H9 (cell line): ENCODE results near the gene SRBD1. TPM values are rescaled to one million over a fixed set of nuclear protein-coding genes. Genes with fewer than 3 reads are reported as not detected.

ENCODE experiments used
- DNase-seq: peaks from one replicate; pipeline ENCODE4 v3.0.0-alpha.2; 2017
- H2AFZ ChIP-seq: one replicate; pipeline ENCODE4 v1.6.1; 2013; ENCODE audit warnings: mild to moderate bottlenecking, low read length, control low read depth, moderate library complexity
- H2AK5ac ChIP-seq: 2 replicates; pipeline ENCODE4 v1.6.1; 2013; ENCODE audit warnings: low read length, control low read depth, mixed read lengths; ENCODE audit not compliant: insufficient read length
- H2BK120ac ChIP-seq: one replicate; pipeline ENCODE4 v1.6.1; 2013; ENCODE audit warnings: low read depth, mild to moderate bottlenecking, low read length, control low read depth, inconsistent platforms; ENCODE audit not compliant: poor library complexity, severe bottlenecking
- H2BK12ac ChIP-seq: 2 replicates; pipeline ENCODE4 v1.6.1; 2013; ENCODE audit warnings: low read length, control low read depth, mixed read lengths, low read depth; ENCODE audit not compliant: insufficient read length
- H2BK15ac ChIP-seq: 2 replicates; pipeline ENCODE4 v1.6.1; 2013; ENCODE audit warnings: low read depth, low read length, control low read depth
- H2BK20ac ChIP-seq: one replicate; pipeline ENCODE4 v1.6.1; 2013; ENCODE audit warnings: low read depth, mild to moderate bottlenecking, low read length, control low read depth, inconsistent platforms; ENCODE audit not compliant: poor library complexity, severe bottlenecking
- H2BK5ac ChIP-seq: 2 replicates; pipeline ENCODE4 v1.6.1; 2013; ENCODE audit warnings: low read length, control low read depth, mixed read lengths; ENCODE audit not compliant: insufficient read length
- H3K14ac ChIP-seq: 2 replicates; pipeline ENCODE4 v1.6.1; 2013; ENCODE audit warnings: low read length, control low read depth; ENCODE audit not compliant: insufficient read depth
- H3K18ac ChIP-seq: 2 replicates; pipeline ENCODE4 v1.6.1; 2013; ENCODE audit warnings: low read depth, mild to moderate bottlenecking, mixed read lengths, low read length, control low read depth; ENCODE audit not compliant: insufficient read length
- H3K23ac ChIP-seq: 2 replicates; pipeline ENCODE4 v1.6.1; 2013; ENCODE audit warnings: low read length, control low read depth, mixed read lengths, low read depth; ENCODE audit not compliant: insufficient read length
- H3K23me2 ChIP-seq: 2 replicates; pipeline ENCODE4 v1.6.1; 2013; ENCODE audit warnings: low read depth, mild to moderate bottlenecking, mixed read lengths, low read length, control low read depth; ENCODE audit not compliant: insufficient read length, poor library complexity, severe bottlenecking
- H3K27ac ChIP-seq: 2 replicates; pipeline ENCODE4 v1.5.1; 2013; ENCODE audit warnings: low read length, control low read depth, mixed read lengths, low read depth; ENCODE audit not compliant: insufficient read length
- H3K27me3 ChIP-seq: 2 replicates; pipeline ENCODE4 v1.6.1; 2013; ENCODE audit warnings: low read length, control low read depth, inconsistent platforms; ENCODE audit not compliant: insufficient read depth
- H3K4ac ChIP-seq: 2 replicates; pipeline ENCODE4 v1.6.1; 2013; ENCODE audit warnings: low read depth, mild to moderate bottlenecking, control low read depth, inconsistent platforms, low read length, moderate library complexity
- H3K4me1 ChIP-seq: 2 replicates; pipeline ENCODE4 v1.6.1; 2013; ENCODE audit warnings: low read length, control low read depth, inconsistent platforms; ENCODE audit not compliant: insufficient read depth
- H3K4me2 ChIP-seq: 2 replicates; pipeline ENCODE4 v1.6.1; 2013; ENCODE audit warnings: low read length, control low read depth, mixed read lengths; ENCODE audit not compliant: insufficient read length, insufficient read depth
- H3K56ac ChIP-seq: 2 replicates; pipeline ENCODE4 v1.6.1; 2013; ENCODE audit warnings: low read depth, mild to moderate bottlenecking, mixed read lengths, low read length, control low read depth; ENCODE audit not compliant: insufficient read length
- H3K79me1 ChIP-seq: 2 replicates; pipeline ENCODE4 v1.6.1; 2013; ENCODE audit warnings: low read depth, mild to moderate bottlenecking, moderate library complexity, low read length, control low read depth, inconsistent platforms; ENCODE audit not compliant: insufficient read depth, poor library complexity, severe bottlenecking
- H3K79me2 ChIP-seq: 2 replicates; pipeline ENCODE4 v1.6.1; 2013; ENCODE audit warnings: low read length, control low read depth, inconsistent platforms; ENCODE audit not compliant: insufficient read depth
- H3K9ac ChIP-seq: 2 replicates; pipeline ENCODE4 v1.6.1; 2013; ENCODE audit warnings: low read length, control low read depth, mixed read lengths; ENCODE audit not compliant: insufficient read length; ENCODE audit errors: extremely low read depth
- H3K9me3 ChIP-seq: one replicate; pipeline ENCODE4 v1.6.1; 2013; ENCODE audit warnings: low read depth, low read length, inconsistent platforms; ENCODE audit not compliant: control insufficient read depth
- H3T11ph ChIP-seq: one replicate; pipeline ENCODE4 v1.6.1; 2013; ENCODE audit warnings: mild to moderate bottlenecking, low read length, control low read depth, inconsistent platforms
- H4K20me1 ChIP-seq: one replicate; pipeline ENCODE4 v1.6.1; 2013; ENCODE audit not compliant: control insufficient read depth, insufficient read length, insufficient read depth
- H4K5ac ChIP-seq: 2 replicates; pipeline ENCODE4 v1.6.1; 2013; ENCODE audit warnings: low read depth, mild to moderate bottlenecking, mixed read lengths, low read length, control low read depth; ENCODE audit not compliant: insufficient read length
- H4K8ac ChIP-seq: replicated peaks from 2 replicates; pipeline ENCODE4 v1.6.1; 2013; ENCODE audit warnings: low read length, control low read depth, mixed read lengths, low read depth; ENCODE audit not compliant: insufficient read length
- H4K91ac ChIP-seq: 2 replicates; pipeline ENCODE4 v1.6.1; 2013; ENCODE audit warnings: low read depth, mild to moderate bottlenecking, moderate library complexity, mixed read lengths, low read length, control low read depth; ENCODE audit not compliant: insufficient read length
- H3K27ac Mint-ChIP-seq, 3 experiments: 2 replicates in 2 of 3; 3 replicates in 1 of 3; pipeline ENCODE4 v1.8.0; 2020 to 2021; ENCODE audit warnings: mixed read lengths in 3 of 3, mild to moderate bottlenecking in 1 of 3, moderate library complexity in 1 of 3
- H3K27me3 Mint-ChIP-seq: 2 replicates; pipeline ENCODE4 v1.8.0; 2021; ENCODE audit warnings: low read depth, mild to moderate bottlenecking, moderate library complexity, mixed read lengths
- H3K36me3 Mint-ChIP-seq, 3 experiments: 2 replicates in 2 of 3; 3 replicates in 1 of 3; pipeline ENCODE4 v1.8.0; 2020 to 2021; ENCODE audit warnings: low read depth in 3 of 3, mixed read lengths in 3 of 3; ENCODE audit not compliant: insufficient read depth in 1 of 3
- H3K4me1 Mint-ChIP-seq, 2 experiments: 2 replicates each; pipeline ENCODE4 v1.8.0; 2020; ENCODE audit warnings: mixed read lengths in 2 of 2
- H3K4me3 Mint-ChIP-seq, 2 experiments: 2 replicates in 1 of 2; 3 replicates in 1 of 2; pipeline ENCODE4 v1.8.0; 2020 to 2021; ENCODE audit warnings: mild to moderate bottlenecking in 2 of 2, mixed read lengths in 2 of 2, moderate library complexity in 1 of 2
- H3K9me3 Mint-ChIP-seq, 2 experiments: 2 replicates in 1 of 2; 3 replicates in 1 of 2; pipeline ENCODE4 v1.8.0; 2020; ENCODE audit warnings: mild to moderate bottlenecking in 2 of 2, mixed read lengths in 2 of 2, moderate library complexity in 1 of 2
- CTCF ChIP-seq: fragments of 200-600 bp; sonication (generic); conservative IDR thresholded peaks from 3 replicates; pipeline ENCODE4 v1.8.0; 2021; ENCODE audit warnings: antibody characterized with exemption, mild to moderate bottlenecking
- WGBS: extraction: QIAGEN DNeasy Blood & Tissue Kit; methylation state at CpG from one replicate; pipeline ENCODE4 v1.1.7; 2013; ENCODE audit warnings: missing lambda C conversion rate, low lambda C conversion rate, mixed read lengths; ENCODE audit not compliant: insufficient read length; ENCODE audit errors: extremely low coverage; 5-methylcytosine and 5-hydroxymethylcytosine counted together
- total RNA-seq: library from RNA; stranded (reverse); gene quantifications from 2 replicates; pipeline ENCODE4 v1.2.1, GENCODE V29; 2021

SRBD1 gene
- total RNA-seq, 1 experiment from 2014 or later: 18.3 TPM

DNA sequence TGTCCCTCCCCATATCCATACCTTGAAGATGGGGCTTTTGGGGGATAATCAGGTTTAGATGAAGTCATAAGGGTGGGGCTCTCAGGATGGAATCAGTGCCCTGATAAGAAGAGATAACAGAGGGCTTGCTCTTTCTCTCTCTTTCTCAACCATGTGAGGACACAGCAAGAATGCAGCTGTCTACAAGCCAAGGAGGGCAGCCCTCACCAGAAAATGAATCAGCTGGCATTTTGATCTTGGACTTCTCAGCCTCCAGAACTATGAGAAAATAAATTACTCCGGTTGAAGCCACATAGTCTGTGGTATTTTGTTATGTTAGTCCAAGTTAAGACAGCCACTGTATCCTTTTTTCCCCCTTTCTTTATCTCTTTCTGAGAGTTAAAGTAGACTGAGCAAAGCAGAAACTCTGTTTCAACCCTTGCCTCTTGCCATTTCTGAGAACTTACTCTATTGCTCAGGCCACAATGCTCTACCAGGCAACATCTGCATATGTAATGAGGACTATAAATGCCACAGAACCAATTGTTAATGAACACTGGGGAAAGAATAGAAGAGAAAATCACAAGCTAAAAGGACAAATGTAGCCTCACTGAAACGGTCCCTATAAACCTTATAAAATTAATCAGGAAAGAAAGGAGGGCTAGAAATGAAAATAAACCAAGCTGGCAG is 56.9 kb downstream of the SRBD1 start:
- Histone ChIP-seq H3K9me3 (no peaks in the 10 kb centered on the region), H4K91ac (no peak overlapping the region), H3K79me2 (no peaks in the 10 kb centered on the region), H3K4ac (no peak overlapping the region), H3K23me2 (no peaks in the 10 kb centered on the region), H4K20me1 (no peaks in the 10 kb centered on the region), H3K56ac (no peak overlapping the region), H2BK12ac (no peak overlapping the region), H3K9ac (no peak overlapping the region), H3K14ac (no peak overlapping the region), H3K79me1 (no peaks in the 10 kb centered on the region), H3K18ac (no peak overlapping the region), H3K4me2 (no peak overlapping the region), H4K8ac (no peak overlapping the region), H2BK20ac (no peak overlapping the region), H3K23ac (no peak overlapping the region), H3K27ac (no peak overlapping the region), H3K27me3 (no peaks in the 10 kb centered on the region), H4K5ac (no peak overlapping the region), H3K4me1 (peaks cover 11% of the 10 kb centered on the region; the same call in 1 of the 2 replicates), H2BK120ac (no peak overlapping the region), H2BK15ac (no peak overlapping the region), H2AFZ (no peak overlapping the region), H2BK5ac (no peak overlapping the region), H2AK5ac (no peak overlapping the region), H3T11ph (no peak overlapping the region)
- Mint-ChIP-seq H3K4me3 (no peak overlapping the region), H3K36me3 (peaks cover 5 to 12% (median 7%) of the 10 kb centered on the region in 3 experiments; a peak in 5 of 7 replicates), H3K27ac (peak overlapping the region in 2 of 3 experiments; percentile 1 to 38; a peak in 2 of 7 replicates), H3K9me3 (no peaks in the 10 kb centered on the region), H3K27me3 (no peaks in the 10 kb centered on the region), H3K4me1 (peaks cover 12% of the 10 kb centered on the region in 2 experiments)
- TF ChIP-seq CTCF: no peak
- no peak for DNase-seq
- no CpG with 5 or more reads among the region's 2 CpGs for WGBS
